Activated T-cell treated with anti-CD3 and anti-CD28 coated beads for 1 hour (primary cell): ENCODE measurements around the gene TEKT5.
A peak's percentile ranks its signal among the peaks of the same experiment; 100 is the strongest.
"Not testable (repeated sequence)": the region's sequence is repeated elsewhere in the genome, so short reads cannot be mapped to it uniquely, and the experiment has no call there.

Source experiments
- DNase-seq: peaks from one replicate; pipeline ENCODE4 v3.0.0-alpha.2; 2020; ENCODE audit warnings: low read depth

Gene TEKT5

DNA sequence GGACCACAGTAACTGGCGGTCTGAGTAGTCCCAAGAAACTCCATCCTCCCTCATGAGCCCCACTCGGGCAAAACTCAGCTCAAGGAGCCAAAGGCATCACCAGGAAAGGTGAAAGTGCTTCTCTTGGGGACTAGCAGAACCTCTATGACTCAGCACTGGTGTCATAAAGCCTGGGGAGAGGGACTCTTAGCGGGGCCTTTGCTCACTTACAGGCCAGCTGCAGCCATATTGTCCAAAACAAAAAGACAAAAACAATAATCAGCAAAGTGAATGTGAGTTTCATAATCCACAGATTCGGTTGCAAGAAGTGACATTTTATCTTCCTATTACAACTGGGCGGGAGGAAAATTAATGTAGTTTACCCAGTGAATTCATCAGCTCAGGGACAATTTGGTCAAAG is at the start of gene TEKT5:
Gene TEKT5 (minus strand): TSS at position 101 of the 400 bp plus-strand sequence. CDS start 57 bp downstream, at position 44.
- DNase-seq, result no peak

DNA sequence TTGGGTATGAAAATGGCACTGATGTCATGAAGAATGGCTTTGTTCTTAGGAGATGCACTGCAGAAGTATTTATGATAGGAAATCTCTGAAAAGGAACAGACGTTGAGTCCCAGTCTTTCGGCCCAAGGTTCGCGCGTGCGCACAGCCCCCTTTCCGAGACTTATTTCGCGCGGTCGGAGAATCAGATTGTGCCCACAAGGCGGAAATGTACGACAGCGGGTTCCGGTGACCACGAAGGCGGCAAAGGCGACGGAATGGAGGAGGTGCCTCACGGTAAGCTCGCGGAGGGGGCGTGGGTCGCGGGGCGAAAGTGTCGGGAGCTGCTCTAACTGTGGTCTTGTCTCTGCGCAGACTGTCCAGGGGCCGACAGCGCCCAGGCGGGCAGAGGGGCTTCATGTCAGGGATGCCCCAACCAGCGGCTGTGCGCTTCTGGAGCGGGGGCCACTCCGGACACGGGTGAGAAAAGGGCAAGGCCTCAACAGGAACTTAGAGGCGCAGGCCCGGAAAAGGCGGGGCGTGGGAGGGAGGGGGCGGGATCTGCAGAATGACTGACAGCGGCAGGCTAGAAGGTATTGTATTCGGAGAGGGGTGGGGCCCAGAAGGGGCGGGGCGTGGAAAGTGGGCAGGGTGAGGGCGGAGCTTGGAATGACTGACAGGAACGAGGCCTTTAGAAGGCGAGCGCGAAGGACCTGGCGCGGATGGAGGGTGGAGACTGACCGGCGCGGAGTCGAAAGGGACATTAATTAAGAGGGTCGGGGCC is 49.1 kb upstream of the TEKT5 start, which contains the start of gene NUBP1:
Gene NUBP1 (plus strand): TSS at position 233 of the 760 bp plus-strand sequence. CDS start 22 bp downstream, at position 255.
- DNase-seq, result peak; percentile 99

DNA sequence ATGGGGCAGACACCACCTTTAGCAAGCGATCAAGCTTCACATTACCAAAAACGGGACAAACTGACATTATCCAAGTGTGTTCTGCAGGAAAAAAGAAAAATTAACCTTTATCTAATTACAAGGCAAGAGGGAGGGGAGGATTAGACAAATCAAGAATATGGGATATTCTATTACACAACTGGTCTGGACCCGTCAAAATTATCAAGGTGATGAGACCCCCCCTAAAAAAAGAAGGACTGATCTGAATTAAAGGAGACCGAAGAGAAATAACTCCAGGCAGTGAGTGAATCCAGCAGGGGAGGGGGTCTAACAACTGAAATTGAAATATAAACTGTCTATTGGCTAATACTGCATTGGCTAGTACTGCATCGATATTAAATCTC is 48.5 kb upstream of the TEKT5 start:
- DNase-seq, result no peak

DNA sequence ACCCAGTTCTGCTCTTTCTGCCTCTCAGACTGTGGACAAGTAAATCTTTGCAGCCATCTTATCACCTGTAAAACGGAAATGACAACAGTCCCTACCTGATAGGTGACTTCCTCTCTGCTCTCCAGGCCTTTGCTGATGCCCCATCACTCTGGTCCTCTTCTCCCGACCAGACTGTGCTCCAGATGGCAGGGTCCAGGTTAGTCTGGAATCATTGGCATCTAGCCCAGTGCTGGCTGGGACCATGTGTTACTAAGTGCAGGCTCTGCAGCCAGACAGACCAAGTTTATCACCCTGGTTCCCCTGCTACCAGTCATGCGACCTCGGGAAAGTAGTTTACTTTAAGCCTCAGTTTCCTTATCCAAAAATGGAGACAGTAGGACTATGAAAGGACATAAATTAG is 47.1 kb upstream of the TEKT5 start:
- DNase-seq, result no peak

DNA sequence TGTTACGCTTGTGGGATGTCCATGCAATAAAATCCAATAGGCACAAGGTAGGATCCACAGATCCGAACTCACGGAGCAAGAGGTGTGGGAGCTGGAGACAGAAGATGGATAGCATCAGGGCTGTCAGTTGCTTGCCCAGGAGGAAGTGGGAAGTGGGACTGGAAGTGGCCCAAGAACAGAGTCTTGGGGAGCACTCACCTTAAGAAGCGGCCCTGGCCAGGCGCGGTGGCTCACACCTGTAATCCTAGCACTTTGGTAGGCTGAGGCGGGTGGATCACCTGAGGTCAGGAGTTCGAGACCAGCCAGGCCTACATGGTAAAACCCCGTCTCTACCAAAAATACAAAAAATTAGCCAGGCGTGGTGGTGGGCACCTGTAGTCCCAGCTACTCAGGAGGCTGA is 46.5 kb upstream of the TEKT5 start:
- not testable (repeated sequence) for DNase-seq

DNA sequence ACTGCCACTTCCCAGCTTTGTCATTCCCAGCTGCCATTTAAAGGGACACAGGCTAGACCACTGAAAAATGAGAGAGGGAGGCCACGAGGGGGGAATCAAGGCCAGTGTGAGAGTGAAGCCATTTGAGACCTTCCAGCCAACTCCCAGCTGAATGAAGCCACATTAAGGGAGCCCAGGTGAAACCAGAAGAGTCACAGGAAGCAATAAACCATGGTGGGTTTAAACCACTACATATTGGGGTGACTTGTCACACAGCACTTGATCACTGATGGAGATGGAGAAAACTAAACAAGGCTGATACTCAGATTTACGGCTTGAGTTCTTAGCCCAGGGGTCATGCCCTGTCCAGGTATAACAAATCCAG is 46.1 kb upstream of the TEKT5 start:
- no peak for DNase-seq

DNA sequence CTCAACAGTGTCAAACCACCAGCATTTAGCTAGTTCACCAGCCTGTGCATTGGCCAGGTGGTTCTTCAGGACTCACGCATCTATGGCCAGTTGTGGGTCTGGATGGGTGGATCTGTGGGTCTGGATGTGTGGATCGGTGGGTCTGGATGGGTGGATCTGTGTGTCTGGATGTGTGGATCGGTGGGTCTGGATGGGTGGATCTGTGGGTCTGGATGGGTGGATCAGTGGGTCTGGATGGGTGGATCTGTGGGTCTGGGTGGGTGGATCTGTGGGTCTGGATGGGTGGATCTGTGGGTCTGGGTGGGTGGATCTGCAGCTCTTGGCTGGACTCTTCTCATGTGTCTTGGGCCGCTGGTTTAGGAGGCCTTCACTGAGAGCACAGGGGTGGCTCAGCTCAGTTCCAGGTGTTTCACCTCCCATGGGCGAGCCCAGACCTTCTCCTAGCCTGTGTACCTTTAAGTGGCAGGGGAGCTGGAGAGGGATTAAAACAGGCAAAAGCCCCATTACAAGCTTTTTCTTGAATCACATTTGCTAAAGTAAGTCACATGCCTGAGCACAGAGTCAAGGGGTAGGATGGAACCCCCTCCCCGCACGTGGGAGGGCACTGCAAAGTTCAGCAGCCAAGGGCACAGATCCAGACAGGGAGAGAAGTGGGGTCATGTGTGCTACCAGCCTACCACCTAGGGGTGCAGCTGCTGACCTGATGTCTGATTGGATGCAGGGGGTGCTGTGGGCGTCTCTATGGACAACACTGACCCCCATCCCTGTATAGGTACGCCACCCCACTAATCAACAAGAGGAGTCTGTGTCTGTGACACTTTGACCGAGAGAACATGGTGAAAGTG is 45.5 kb upstream of the TEKT5 start:
- DNase-seq, result no peak

DNA sequence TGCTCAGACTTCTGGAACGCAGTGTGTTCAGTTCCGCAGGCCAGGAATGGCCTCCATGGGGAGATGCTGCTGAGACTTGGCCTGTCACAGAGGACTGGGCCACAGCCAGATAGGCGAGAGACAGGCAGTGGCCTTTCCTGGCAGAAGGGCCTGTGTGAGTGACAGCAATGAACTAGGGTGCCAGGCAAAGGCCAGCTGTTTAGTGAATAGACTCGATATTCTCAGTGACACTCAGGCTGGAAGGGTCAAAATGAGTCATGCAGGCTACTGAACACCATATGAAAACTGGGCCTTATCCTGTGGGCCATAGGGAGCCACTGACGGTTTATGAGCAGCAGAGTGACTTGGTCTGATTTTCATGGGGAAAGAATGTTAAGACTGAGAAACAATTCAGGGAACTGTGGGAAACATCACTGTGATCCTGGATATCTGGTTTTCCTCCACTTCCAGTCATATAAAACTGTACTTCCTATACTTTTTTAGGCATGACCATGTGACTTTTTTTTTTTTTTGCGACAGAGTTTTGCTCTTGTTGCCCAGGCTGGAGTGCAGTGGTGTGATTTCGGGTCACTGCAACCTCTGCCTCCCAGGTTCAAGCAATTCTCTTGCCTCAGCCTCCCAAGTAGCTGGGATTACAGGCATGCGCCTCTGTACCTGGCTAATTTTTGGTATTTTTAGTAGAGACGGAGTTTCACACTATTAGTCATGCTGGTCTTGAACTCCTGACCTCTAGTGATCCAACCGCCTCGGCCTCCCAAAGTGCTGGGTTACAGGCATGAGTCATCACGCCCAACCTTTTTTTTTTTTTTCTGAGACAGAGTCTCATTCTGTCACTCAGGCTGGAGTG is 43.7 kb upstream of the TEKT5 start:
- no peak for DNase-seq

DNA sequence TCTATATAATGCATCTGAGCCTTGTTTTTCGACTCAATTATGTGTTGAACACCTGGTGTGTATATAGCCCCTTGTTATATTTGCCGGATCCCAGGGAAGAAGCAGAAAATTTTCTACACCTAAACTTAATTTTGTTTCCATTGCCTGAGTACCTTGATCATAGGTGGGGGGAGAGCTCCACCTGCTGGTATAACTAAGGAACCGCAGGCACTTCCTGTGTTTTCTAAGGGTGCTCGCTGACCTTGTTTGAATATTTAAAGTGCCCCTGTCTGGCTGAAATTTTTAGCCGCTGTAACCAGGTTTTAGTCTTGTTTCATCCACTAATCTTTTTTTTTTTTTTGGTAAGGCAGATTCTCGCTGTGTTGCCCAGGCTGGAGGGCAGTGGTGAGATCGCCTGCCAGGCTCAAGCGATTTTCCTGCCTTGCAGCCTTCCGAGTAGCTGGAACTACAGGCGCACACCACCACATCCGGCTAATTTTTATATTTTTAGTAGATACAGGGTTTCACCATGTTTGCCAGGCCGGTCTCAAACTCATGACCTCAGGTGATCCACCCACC is 42.4 kb upstream of the TEKT5 start:
- DNase-seq, result peak; percentile 54

DNA sequence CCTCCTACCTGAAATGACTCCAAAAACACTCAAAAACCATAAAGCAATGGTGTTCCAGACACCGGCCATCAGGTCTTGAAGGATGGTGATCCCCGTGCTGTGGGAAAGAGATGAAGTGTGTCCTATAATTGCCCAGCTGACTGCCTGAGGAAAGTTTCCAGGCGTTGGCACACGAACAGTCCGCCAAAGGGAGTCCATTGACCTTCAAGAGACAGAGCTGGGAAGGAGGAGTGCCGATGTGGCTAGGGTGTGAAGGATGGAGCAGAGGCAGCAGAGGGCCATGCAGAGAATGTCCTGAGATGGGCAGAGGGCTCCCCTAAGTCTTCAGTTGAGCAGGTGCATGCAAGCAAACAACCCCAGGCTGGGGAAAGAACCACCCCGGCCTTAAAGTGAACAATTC is 37.1 kb upstream of the TEKT5 start:
- DNase-seq, result no peak

DNA sequence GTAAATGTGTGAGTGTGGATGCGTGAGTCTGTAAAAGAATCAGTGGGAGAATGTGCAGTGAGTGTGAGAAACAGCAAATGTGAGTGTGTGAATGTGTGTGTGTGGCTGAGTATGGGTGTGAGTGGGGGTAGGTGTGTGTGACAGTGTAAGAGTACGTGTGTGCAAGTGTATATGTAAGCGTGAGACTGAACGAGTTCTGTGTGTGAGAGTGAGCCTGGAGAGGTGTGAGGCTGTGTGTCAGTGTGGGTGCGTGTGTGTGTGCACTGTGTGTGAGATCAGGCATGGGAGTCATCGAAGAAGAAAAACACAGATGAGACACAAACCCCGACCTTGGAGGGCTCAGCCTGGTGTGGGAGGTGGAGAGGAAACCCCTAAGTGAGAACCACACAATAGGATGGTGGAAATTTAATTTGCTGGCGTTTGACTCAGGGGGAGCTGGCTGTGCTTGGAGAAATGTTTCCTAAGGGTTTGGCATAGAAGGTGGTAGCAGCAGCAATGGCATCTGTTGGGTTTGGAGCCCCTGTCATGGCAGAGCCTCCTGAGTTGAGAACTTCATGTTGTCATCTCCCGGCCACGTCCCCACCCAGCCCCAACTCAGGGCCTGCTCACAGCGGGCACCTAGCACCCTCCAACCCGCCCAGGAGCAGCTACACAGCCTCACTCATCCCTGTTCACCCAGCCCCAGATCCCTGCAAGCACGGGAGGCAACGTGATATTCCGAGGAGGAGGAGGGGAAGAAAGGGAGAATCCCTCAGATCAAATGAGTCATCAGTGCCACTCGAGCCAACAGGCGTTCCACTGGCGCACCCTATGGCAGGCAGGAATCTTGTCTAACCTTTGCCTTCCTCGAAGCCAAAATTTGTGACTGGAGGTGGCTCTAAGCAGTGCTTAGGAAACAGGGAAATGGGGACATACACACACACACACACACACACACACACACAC is 34.6 kb upstream of the TEKT5 start:
- DNase-seq, result no peak

DNA sequence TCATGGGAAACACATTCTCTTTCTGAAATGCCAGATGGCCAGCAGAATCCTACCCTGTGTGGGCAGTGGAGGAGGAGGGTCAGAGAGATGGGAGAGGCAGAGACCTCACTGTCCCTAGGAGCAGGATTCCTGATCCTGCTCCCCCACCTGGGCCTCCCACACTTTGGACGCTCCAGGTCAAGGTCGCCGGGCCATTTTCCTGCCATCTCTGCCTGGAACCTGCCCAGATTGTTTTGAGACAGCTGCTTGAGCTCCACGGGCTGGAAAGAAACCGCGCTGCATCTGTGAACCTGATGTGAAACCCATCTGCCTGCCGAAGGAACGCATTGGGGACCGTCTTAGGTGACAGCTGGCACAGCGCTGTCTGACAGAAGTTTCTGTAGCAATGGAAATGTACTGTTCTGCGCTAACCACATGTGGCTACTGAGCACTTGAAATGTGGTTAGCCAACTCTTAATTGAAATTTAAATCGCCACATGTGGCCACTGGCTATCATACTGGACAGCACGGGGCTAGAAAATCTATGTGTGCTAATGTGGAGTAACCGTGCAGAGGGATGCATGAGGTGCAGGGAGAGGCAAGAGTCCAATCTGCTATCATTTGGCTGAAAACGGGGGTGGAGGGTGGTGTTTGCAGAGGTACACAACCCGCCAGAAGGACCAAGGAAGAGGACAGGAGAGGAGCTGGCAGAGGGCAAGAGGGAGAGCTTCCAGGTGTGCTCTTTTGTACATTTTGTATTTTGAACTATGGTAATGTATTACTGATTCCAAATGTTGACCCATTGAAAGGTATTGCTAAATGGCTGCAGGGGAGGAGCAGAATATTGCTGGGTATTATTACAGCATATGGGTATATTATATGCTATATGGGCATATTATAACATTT is 33.5 kb upstream of the TEKT5 start:
- no peak for DNase-seq

DNA sequence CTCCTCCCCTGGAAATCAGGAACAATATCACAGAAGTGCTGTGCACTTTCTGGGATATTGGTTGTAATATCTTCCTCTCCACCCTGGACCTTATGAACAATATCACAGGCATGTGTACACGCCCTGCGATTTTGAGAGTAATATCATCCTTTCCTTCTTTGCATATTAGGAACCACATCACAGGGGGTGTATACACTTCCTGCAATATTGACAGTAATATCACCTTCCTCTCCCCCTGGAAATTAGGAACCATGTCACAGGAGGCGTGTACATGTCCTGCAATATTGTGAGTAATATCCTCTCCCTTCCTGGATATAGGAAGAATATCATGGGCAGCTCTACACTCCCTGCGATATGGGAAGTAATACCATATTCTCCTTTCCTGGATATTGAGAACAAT is 14.2 kb upstream of the TEKT5 start:
- DNase-seq, result no peak

DNA sequence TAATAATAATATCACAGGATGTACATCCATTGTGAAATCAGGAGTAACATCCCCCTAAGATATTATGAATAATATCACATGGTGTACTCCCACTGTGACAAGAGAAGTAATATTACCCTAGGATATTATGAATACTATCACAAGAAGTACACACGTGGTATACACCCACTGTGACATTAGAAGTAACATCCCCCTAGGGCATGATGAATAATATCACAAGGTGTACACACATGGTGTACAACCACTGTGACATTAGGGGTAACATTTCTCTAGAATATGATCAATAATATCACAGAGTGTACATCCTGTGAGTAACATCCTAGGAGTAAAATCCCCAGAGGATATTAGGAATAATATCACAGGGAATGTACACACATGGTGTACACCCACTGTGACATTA is 5.0 kb upstream of the TEKT5 start:
- DNase-seq, result no peak

DNA sequence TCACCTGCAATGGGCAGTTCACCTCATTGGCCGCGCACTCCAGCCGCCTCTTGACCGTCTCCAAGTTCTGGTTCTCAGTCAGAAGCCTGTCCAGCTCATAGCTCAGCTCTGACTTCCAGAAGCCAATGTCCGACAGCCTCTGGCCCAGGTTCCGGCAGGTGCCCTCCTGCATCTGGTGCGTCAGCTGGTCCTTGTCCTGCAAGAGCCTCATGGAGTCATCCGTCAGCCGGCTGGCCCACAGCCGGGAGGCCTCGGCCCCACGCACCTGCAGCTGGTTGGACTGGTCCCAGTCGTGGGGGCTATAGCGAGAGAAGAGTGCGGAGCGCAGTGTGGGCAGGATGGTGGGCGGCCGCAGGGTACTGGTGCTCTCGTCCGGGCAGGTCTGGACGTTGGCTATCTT is 424 bp downstream of the TEKT5 start:
- DNase-seq, result no peak

DNA sequence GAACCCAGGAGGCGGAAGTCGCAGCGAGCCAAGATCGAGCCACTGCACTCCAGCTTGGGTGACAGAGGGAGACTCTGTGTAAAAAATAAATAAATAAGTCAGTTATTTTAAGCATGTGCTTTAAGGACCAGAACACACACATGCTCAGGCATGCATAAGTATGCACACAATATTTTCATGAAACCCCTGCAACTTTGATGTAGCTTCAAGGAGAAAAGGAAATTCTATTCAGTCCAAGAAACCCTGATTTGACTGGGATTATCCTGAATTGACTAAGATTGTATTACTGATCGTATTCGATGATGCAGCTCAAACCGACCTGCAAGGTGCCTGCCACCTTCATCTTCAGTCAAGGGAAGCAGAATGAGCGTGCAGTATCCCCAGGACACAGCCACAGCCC is 841 bp downstream of the TEKT5 start:
- DNase-seq, result no peak

DNA sequence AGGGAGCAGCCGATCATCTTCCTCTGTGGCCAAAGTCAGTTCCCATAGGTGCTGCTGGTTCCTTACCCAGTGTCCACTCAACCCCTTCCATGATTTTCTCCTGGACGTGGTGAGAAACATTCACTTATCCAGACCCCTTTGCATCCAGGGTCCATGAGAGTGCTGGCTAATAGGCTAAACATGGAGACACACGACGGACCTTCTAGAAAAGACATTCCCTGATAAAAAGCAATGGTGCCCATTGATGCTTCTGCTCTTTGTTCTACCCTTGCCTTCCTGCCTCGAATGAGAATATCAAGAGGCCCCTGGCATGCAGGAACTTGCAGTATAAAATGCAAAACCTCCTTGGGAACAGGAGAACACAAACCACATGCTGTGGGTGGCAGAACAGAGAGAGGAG is 2.3 kb downstream of the TEKT5 start:
- no peak for DNase-seq

DNA sequence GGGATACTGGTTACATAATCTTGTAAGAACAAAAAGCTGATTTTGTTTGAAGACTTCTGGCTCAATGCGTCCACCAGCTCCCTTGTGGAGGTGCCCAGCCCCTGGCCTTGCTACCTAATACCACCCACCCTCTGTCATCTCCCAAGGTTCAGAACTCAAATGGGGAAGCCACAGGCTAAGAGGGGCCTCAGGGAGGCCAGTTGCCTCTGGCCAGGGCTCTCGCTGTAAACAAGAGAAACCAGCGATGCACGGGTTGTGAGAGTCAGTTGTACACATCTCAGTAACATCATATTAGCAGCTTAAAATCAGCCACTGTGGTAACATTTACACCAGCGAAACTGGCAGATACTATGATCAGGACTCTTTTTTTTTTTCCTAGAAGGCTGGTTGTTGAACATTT is 6.0 kb downstream of the TEKT5 start:
- no peak for DNase-seq

DNA sequence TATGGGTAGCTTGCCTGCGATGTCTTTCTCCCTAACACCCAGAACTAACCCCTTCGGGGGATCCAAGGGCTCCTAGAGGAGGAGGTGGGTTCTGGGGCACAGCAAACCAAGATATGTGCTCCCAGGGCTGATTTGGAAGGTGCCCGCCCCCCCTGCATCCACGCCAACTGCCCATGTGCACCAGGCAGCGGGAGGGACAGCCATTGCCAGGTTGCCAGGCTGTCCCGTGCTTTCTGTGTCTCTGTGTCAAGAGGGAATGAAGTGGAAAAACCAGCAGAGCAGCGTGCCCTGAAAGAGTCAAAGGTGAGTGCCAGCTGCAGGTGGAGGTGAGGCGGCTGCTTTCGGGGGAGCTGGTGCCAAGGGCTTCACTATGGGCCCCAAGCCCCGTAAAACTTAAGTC is 6.4 kb downstream of the TEKT5 start:
- no peak for DNase-seq

DNA sequence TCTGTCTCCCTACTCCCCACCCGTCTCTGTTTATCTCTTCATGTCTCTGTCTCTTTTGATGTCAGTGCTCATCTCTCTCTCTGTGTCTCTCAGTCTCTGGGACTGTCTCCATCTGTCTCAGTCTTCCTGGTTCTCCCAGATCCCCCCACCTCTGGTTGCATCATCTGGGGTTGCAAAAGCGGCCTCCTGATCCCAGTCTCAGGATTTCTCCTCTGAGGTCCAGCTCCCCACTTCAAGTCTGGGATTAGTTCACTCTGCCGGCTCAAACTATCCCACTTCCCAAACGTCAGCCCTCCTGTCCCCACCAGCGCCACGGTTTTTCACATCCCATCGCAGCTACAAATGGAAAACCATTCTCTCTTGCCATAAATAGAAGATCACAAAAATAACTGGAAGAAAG is 9.0 kb downstream of the TEKT5 start:
- DNase-seq, result no peak
